Measurements from ENCODE around the gene HIBADH. TPM values are rescaled to one million over a fixed set of nuclear protein-coding genes. Genes with fewer than 3 reads are reported as not detected.

HIBADH gene
- total RNA-seq: 10 to 100 TPM; 18.5 to 19.8 TPM

- Mint-ChIP-seq H3K36me3 (no peaks in the 10 kb centered on the region), H3K9me3 (no peaks in the 10 kb centered on the region), H3K27me3 (no peaks in the 10 kb centered on the region), H3K4me1 (peaks cover 20% of the 10 kb centered on the region), H3K27ac (peak within 1 kb of the TSS; percentile 79), H3K4me3 (peak within 1 kb of the TSS; percentile 85)
- DNase-seq: peak; percentile 93
Measured at GRCh38 chr7:27662490-27663205, at the start of gene HIBADH. Gene HIBADH, minus strand, starts transcription at chr7:27662883. Its CDS starts 95 bp downstream, at chr7:27662788.

DNA sequence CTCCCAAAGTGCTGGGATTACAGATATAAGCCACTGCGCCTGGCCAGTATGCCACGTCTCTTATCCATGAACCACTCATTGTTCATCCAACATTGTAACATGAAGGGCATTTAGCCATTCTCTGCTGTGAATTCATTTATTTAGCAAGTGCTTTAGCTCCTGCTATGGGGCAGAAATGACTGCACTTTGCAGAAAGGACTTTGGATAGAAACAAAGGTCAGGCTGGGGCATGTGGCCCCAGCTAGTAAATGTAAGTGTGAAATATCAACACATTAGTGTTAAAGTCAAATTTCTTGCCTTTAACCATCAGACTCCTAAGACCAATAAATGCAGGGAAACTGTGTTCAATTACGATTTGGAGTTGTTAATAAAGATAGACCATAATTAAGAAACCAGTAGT is 49.5 kb upstream of the HIBADH start:
- H3K4me3 Mint-ChIP-seq: no peak overlapping the region
- peaks cover 13% of the 10 kb centered on the region for H3K27me3 Mint-ChIP-seq
- H3K27ac Mint-ChIP-seq: no peak overlapping the region
- peaks cover 4% of the 10 kb centered on the region for H3K4me1 Mint-ChIP-seq
- H3K9me3 Mint-ChIP-seq: no peaks in the 10 kb centered on the region
- H3K36me3 Mint-ChIP-seq: no peaks in the 10 kb centered on the region
- DNase-seq: no peak

GRCh38 chr7:27709137-27710075 is 46.7 kb upstream of the HIBADH start:
- no peak for DNase-seq
- H3K4me1 Mint-ChIP-seq: peaks cover 4% of the 10 kb centered on the region
- H3K27me3 Mint-ChIP-seq: peaks cover 11% of the 10 kb centered on the region
- no peak overlapping the region for H3K27ac Mint-ChIP-seq
- no peaks in the 10 kb centered on the region for H3K36me3 Mint-ChIP-seq
- no peak overlapping the region for H3K4me3 Mint-ChIP-seq
- H3K9me3 Mint-ChIP-seq: no peaks in the 10 kb centered on the region

- Mint-ChIP-seq H3K36me3 (no peaks in the 10 kb centered on the region), H3K27ac (no peak overlapping the region), H3K9me3 (no peaks in the 10 kb centered on the region), H3K27me3 (peaks cover 7% of the 10 kb centered on the region), H3K4me1 (peaks cover 4% of the 10 kb centered on the region), H3K4me3 (no peak overlapping the region)
- no peak for DNase-seq
Measured at GRCh38 chr7:27708485-27708884, 45.8 kb upstream of the HIBADH start.

DNA sequence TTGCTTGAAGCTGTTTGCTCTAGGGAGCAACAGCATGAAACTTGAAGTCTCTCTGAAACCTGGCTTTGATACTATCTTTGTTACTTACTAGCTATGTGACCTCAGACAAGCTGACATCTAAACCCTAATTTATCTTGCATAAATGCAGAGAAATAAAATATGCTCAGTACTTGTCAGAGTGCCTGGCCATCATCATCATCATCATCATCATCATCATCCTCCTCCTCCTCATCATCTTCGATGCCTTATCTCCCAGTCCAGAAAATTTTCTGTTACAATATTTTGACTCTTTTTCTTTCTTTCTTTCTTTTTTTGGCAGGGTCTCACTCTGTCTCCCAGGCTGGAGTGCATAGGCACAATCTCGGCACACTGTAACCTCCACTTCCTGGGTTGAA is 42.5 kb upstream of the HIBADH start:
- Mint-ChIP-seq H3K9me3 (no peaks in the 10 kb centered on the region), H3K4me1 (peaks cover 4% of the 10 kb centered on the region), H3K4me3 (no peak overlapping the region), H3K27ac (no peak overlapping the region), H3K27me3 (peaks cover 13% of the 10 kb centered on the region), H3K36me3 (no peaks in the 10 kb centered on the region)
- DNase-seq: no peak

DNA sequence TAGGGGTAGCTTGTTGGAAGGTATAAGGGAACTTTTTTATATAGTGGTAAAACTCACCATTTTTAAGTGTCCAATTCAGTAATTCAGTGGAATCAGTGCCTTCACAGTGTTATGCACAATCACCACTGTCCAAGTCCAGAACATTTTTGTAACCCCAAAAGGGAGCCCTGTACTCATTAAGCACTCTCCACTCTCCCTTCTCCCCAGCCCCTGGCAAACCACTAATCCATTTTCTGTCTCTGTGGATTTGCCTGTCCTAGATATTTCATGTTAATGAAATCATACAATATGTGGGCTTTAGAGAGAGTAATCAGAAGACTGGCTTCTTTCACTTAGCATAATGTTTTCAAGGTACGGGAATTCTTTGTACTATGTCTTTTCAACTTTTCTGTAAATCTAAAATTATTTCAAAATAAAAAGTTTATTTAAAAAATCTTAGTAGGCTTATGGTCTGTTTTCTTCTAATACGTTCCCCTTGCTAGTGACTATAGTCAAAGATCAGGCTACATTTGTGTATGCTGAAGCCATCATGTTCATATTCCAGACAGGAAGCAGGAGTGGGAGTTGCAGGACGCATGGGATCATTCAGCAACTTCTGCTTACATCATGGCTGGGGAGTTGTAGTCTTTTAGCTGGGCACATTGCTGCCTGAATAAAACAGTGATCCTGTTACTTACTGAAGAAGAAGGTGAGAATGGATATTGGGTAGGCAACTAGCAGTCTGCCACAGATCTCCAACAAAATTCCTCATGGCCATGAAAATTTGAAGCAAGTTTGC is 41.9 kb upstream of the HIBADH start:
- Mint-ChIP-seq H3K4me1 (peaks cover 3% of the 10 kb centered on the region), H3K27ac (no peak overlapping the region), H3K36me3 (no peaks in the 10 kb centered on the region), H3K4me3 (no peak overlapping the region), H3K27me3 (peaks cover 13% of the 10 kb centered on the region), H3K9me3 (no peaks in the 10 kb centered on the region)
- no peak for DNase-seq

GRCh38 chr7:27703181-27703580 is 40.5 kb upstream of the HIBADH start:
- H3K4me1 Mint-ChIP-seq: no peaks in the 10 kb centered on the region
- H3K36me3 Mint-ChIP-seq: no peaks in the 10 kb centered on the region
- H3K4me3 Mint-ChIP-seq: no peak overlapping the region
- H3K9me3 Mint-ChIP-seq: no peaks in the 10 kb centered on the region
- no peak overlapping the region for H3K27ac Mint-ChIP-seq
- DNase-seq: no peak
- H3K27me3 Mint-ChIP-seq: peaks cover 13% of the 10 kb centered on the region

- no peak overlapping the region for H3K4me3 Mint-ChIP-seq
- H3K4me1 Mint-ChIP-seq: peaks cover 4% of the 10 kb centered on the region
- peaks cover 13% of the 10 kb centered on the region for H3K27me3 Mint-ChIP-seq
- no peak for DNase-seq
- H3K9me3 Mint-ChIP-seq: no peaks in the 10 kb centered on the region
- no peak overlapping the region for H3K27ac Mint-ChIP-seq
- no peaks in the 10 kb centered on the region for H3K36me3 Mint-ChIP-seq
Measured at GRCh38 chr7:27700501-27700900, 37.8 kb upstream of the HIBADH start.

GRCh38 chr7:27699751-27700150 is 37.1 kb upstream of the HIBADH start:
- Mint-ChIP-seq H3K27me3 (peaks cover 6% of the 10 kb centered on the region), H3K4me3 (no peak overlapping the region), H3K27ac (no peak overlapping the region), H3K36me3 (no peaks in the 10 kb centered on the region), H3K4me1 (peaks cover 4% of the 10 kb centered on the region), H3K9me3 (no peaks in the 10 kb centered on the region)
- DNase-seq: no peak

DNA sequence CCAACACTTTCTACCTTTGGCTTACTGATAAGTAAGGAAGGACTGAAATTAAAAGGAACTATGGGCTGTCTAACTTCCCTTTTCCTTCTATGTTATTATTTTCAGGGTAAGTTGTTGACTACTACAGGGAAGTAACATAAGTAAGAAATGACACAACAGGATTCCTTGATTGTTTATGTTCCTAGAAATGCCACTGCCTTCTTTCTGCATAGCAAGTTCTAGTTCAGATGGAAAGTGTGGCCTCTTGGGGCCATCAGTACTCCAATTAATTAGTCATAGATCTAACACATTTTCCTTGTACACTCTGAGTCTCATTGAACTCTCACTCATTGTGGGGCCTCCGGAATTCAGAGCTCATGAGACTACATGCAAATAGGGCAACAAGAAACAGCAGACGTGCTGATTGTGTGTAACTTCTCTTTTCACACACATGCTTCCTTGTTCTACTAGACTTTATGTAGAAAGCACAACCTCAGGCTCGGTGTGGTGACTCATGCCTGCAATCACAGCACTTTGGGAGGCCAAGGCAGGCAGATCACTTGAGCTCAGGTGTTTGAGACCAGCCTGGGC is 35.3 kb upstream of the HIBADH start:
- Mint-ChIP-seq H3K9me3 (no peaks in the 10 kb centered on the region), H3K27me3 (peaks cover 6% of the 10 kb centered on the region), H3K4me3 (no peak overlapping the region), H3K27ac (no peak overlapping the region), H3K4me1 (peaks cover 4% of the 10 kb centered on the region), H3K36me3 (no peaks in the 10 kb centered on the region)
- DNase-seq: no peak

- Mint-ChIP-seq H3K27me3 (no peaks in the 10 kb centered on the region), H3K9me3 (no peaks in the 10 kb centered on the region), H3K36me3 (no peaks in the 10 kb centered on the region), H3K27ac (no peak overlapping the region), H3K4me1 (peaks cover 4% of the 10 kb centered on the region), H3K4me3 (no peak overlapping the region)
- no peak for DNase-seq
Measured at GRCh38 chr7:27695096-27695495, 32.4 kb upstream of the HIBADH start.

DNA sequence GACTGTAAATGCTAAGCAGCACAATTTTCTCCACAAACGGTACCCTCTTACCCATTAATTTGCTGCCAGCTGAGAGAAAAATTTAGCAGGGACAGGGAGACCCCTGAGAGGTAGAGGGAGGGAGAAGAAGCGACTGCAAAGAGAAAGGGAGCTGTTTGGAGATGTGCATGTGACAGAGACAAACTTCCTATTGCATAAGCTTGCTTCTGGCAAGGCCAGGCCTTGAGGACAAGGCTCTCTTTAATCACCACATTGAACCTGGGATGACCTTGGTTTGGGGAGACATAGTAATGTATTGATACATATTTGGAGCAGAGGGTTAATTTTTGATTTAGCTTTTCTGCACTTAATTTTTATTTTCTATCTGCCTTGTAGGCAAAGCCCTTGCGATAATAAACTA is 31.1 kb upstream of the HIBADH start:
- H3K36me3 Mint-ChIP-seq: no peaks in the 10 kb centered on the region
- peaks cover 4% of the 10 kb centered on the region for H3K4me1 Mint-ChIP-seq
- no peak overlapping the region for H3K27ac Mint-ChIP-seq
- H3K9me3 Mint-ChIP-seq: no peaks in the 10 kb centered on the region
- DNase-seq: no peak
- no peak overlapping the region for H3K4me3 Mint-ChIP-seq
- H3K27me3 Mint-ChIP-seq: peaks cover 4% of the 10 kb centered on the region

GRCh38 chr7:27690649-27691048 is 28.0 kb upstream of the HIBADH start:
- Mint-ChIP-seq H3K27ac (no peak overlapping the region), H3K27me3 (peaks cover 4% of the 10 kb centered on the region), H3K9me3 (peaks cover 5% of the 10 kb centered on the region), H3K4me3 (no peak overlapping the region), H3K4me1 (no peaks in the 10 kb centered on the region), H3K36me3 (no peaks in the 10 kb centered on the region)
- DNase-seq: no peak

GRCh38 chr7:27689591-27690164 is 27.0 kb upstream of the HIBADH start:
- H3K9me3 Mint-ChIP-seq: peaks cover 5% of the 10 kb centered on the region
- DNase-seq: peak; percentile 3
- H3K4me3 Mint-ChIP-seq: no peak overlapping the region
- H3K27me3 Mint-ChIP-seq: peaks cover 4% of the 10 kb centered on the region
- no peak overlapping the region for H3K27ac Mint-ChIP-seq
- H3K4me1 Mint-ChIP-seq: no peaks in the 10 kb centered on the region
- H3K36me3 Mint-ChIP-seq: no peaks in the 10 kb centered on the region

Data from activated naive CD8-positive, alpha-beta T cell treated with anti-CD3 and anti-CD28 coated beads for 36 hours (primary cell).